H9 (cell line): ENCODE data around the gene ACBD6. TPM values are rescaled to one million over a fixed set of nuclear protein-coding genes. Genes with fewer than 3 reads are reported as not detected.

Source experiments
- DNase-seq: peaks from one replicate; pipeline ENCODE4 v3.0.0-alpha.2; 2017
- H2AFZ ChIP-seq: one replicate; pipeline ENCODE4 v1.6.1; 2013; ENCODE audit warnings: mild to moderate bottlenecking, low read length, control low read depth, moderate library complexity
- H2AK5ac ChIP-seq: 2 replicates; pipeline ENCODE4 v1.6.1; 2013; ENCODE audit warnings: low read length, control low read depth, mixed read lengths; ENCODE audit not compliant: insufficient read length
- H2BK120ac ChIP-seq: one replicate; pipeline ENCODE4 v1.6.1; 2013; ENCODE audit warnings: low read depth, mild to moderate bottlenecking, low read length, control low read depth, inconsistent platforms; ENCODE audit not compliant: poor library complexity, severe bottlenecking
- H2BK12ac ChIP-seq: 2 replicates; pipeline ENCODE4 v1.6.1; 2013; ENCODE audit warnings: low read length, control low read depth, mixed read lengths, low read depth; ENCODE audit not compliant: insufficient read length
- H2BK15ac ChIP-seq: 2 replicates; pipeline ENCODE4 v1.6.1; 2013; ENCODE audit warnings: low read depth, low read length, control low read depth
- H2BK20ac ChIP-seq: one replicate; pipeline ENCODE4 v1.6.1; 2013; ENCODE audit warnings: low read depth, mild to moderate bottlenecking, low read length, control low read depth, inconsistent platforms; ENCODE audit not compliant: poor library complexity, severe bottlenecking
- H2BK5ac ChIP-seq: 2 replicates; pipeline ENCODE4 v1.6.1; 2013; ENCODE audit warnings: low read length, control low read depth, mixed read lengths; ENCODE audit not compliant: insufficient read length
- H3K14ac ChIP-seq: 2 replicates; pipeline ENCODE4 v1.6.1; 2013; ENCODE audit warnings: low read length, control low read depth; ENCODE audit not compliant: insufficient read depth
- H3K18ac ChIP-seq: 2 replicates; pipeline ENCODE4 v1.6.1; 2013; ENCODE audit warnings: low read depth, mild to moderate bottlenecking, mixed read lengths, low read length, control low read depth; ENCODE audit not compliant: insufficient read length
- H3K23ac ChIP-seq: 2 replicates; pipeline ENCODE4 v1.6.1; 2013; ENCODE audit warnings: low read length, control low read depth, mixed read lengths, low read depth; ENCODE audit not compliant: insufficient read length
- H3K23me2 ChIP-seq: 2 replicates; pipeline ENCODE4 v1.6.1; 2013; ENCODE audit warnings: low read depth, mild to moderate bottlenecking, mixed read lengths, low read length, control low read depth; ENCODE audit not compliant: insufficient read length, poor library complexity, severe bottlenecking
- H3K27ac ChIP-seq: 2 replicates; pipeline ENCODE4 v1.5.1; 2013; ENCODE audit warnings: low read length, control low read depth, mixed read lengths, low read depth; ENCODE audit not compliant: insufficient read length
- H3K27me3 ChIP-seq: 2 replicates; pipeline ENCODE4 v1.6.1; 2013; ENCODE audit warnings: low read length, control low read depth, inconsistent platforms; ENCODE audit not compliant: insufficient read depth
- H3K4ac ChIP-seq: 2 replicates; pipeline ENCODE4 v1.6.1; 2013; ENCODE audit warnings: low read depth, mild to moderate bottlenecking, control low read depth, inconsistent platforms, low read length, moderate library complexity
- H3K4me1 ChIP-seq: 2 replicates; pipeline ENCODE4 v1.6.1; 2013; ENCODE audit warnings: low read length, control low read depth, inconsistent platforms; ENCODE audit not compliant: insufficient read depth
- H3K4me2 ChIP-seq: 2 replicates; pipeline ENCODE4 v1.6.1; 2013; ENCODE audit warnings: low read length, control low read depth, mixed read lengths; ENCODE audit not compliant: insufficient read length, insufficient read depth
- H3K56ac ChIP-seq: 2 replicates; pipeline ENCODE4 v1.6.1; 2013; ENCODE audit warnings: low read depth, mild to moderate bottlenecking, mixed read lengths, low read length, control low read depth; ENCODE audit not compliant: insufficient read length
- H3K79me1 ChIP-seq: 2 replicates; pipeline ENCODE4 v1.6.1; 2013; ENCODE audit warnings: low read depth, mild to moderate bottlenecking, moderate library complexity, low read length, control low read depth, inconsistent platforms; ENCODE audit not compliant: insufficient read depth, poor library complexity, severe bottlenecking
- H3K79me2 ChIP-seq: 2 replicates; pipeline ENCODE4 v1.6.1; 2013; ENCODE audit warnings: low read length, control low read depth, inconsistent platforms; ENCODE audit not compliant: insufficient read depth
- H3K9ac ChIP-seq: 2 replicates; pipeline ENCODE4 v1.6.1; 2013; ENCODE audit warnings: low read length, control low read depth, mixed read lengths; ENCODE audit not compliant: insufficient read length; ENCODE audit errors: extremely low read depth
- H3K9me3 ChIP-seq: one replicate; pipeline ENCODE4 v1.6.1; 2013; ENCODE audit warnings: low read depth, low read length, inconsistent platforms; ENCODE audit not compliant: control insufficient read depth
- H3T11ph ChIP-seq: one replicate; pipeline ENCODE4 v1.6.1; 2013; ENCODE audit warnings: mild to moderate bottlenecking, low read length, control low read depth, inconsistent platforms
- H4K20me1 ChIP-seq: one replicate; pipeline ENCODE4 v1.6.1; 2013; ENCODE audit not compliant: control insufficient read depth, insufficient read length, insufficient read depth
- H4K5ac ChIP-seq: 2 replicates; pipeline ENCODE4 v1.6.1; 2013; ENCODE audit warnings: low read depth, mild to moderate bottlenecking, mixed read lengths, low read length, control low read depth; ENCODE audit not compliant: insufficient read length
- H4K8ac ChIP-seq: replicated peaks from 2 replicates; pipeline ENCODE4 v1.6.1; 2013; ENCODE audit warnings: low read length, control low read depth, mixed read lengths, low read depth; ENCODE audit not compliant: insufficient read length
- H4K91ac ChIP-seq: 2 replicates; pipeline ENCODE4 v1.6.1; 2013; ENCODE audit warnings: low read depth, mild to moderate bottlenecking, moderate library complexity, mixed read lengths, low read length, control low read depth; ENCODE audit not compliant: insufficient read length
- H3K27ac Mint-ChIP-seq, 3 experiments: 2 replicates in 2 of 3; 3 replicates in 1 of 3; pipeline ENCODE4 v1.8.0; 2020 to 2021; ENCODE audit warnings: mixed read lengths in 3 of 3, mild to moderate bottlenecking in 1 of 3, moderate library complexity in 1 of 3
- H3K27me3 Mint-ChIP-seq: 2 replicates; pipeline ENCODE4 v1.8.0; 2021; ENCODE audit warnings: low read depth, mild to moderate bottlenecking, moderate library complexity, mixed read lengths
- H3K36me3 Mint-ChIP-seq, 3 experiments: 2 replicates in 2 of 3; 3 replicates in 1 of 3; pipeline ENCODE4 v1.8.0; 2020 to 2021; ENCODE audit warnings: low read depth in 3 of 3, mixed read lengths in 3 of 3; ENCODE audit not compliant: insufficient read depth in 1 of 3
- H3K4me1 Mint-ChIP-seq, 2 experiments: 2 replicates each; pipeline ENCODE4 v1.8.0; 2020; ENCODE audit warnings: mixed read lengths in 2 of 2
- H3K4me3 Mint-ChIP-seq, 2 experiments: 2 replicates in 1 of 2; 3 replicates in 1 of 2; pipeline ENCODE4 v1.8.0; 2020 to 2021; ENCODE audit warnings: mild to moderate bottlenecking in 2 of 2, mixed read lengths in 2 of 2, moderate library complexity in 1 of 2
- H3K9me3 Mint-ChIP-seq, 2 experiments: 2 replicates in 1 of 2; 3 replicates in 1 of 2; pipeline ENCODE4 v1.8.0; 2020; ENCODE audit warnings: mild to moderate bottlenecking in 2 of 2, mixed read lengths in 2 of 2, moderate library complexity in 1 of 2
- WGBS: extraction: QIAGEN DNeasy Blood & Tissue Kit; methylation state at CpG from one replicate; pipeline ENCODE4 v1.1.7; 2013; ENCODE audit warnings: missing lambda C conversion rate, low lambda C conversion rate, mixed read lengths; ENCODE audit not compliant: insufficient read length; ENCODE audit errors: extremely low coverage; 5-methylcytosine and 5-hydroxymethylcytosine counted together
- total RNA-seq: library from RNA; stranded (reverse); gene quantifications from 2 replicates; pipeline ENCODE4 v1.2.1, GENCODE V29; 2021
- TF ChIP-seq, protein P1 (sequence below): fragments of 200-600 bp; sonication (generic); conservative IDR thresholded peaks from 3 replicates; pipeline ENCODE4 v1.8.0; 2021; ENCODE audit warnings: antibody characterized with exemption, mild to moderate bottlenecking

The ACBD6 gene
- total RNA-seq, 1 experiment from 2014 or later: 51.4 TPM

DNA sequence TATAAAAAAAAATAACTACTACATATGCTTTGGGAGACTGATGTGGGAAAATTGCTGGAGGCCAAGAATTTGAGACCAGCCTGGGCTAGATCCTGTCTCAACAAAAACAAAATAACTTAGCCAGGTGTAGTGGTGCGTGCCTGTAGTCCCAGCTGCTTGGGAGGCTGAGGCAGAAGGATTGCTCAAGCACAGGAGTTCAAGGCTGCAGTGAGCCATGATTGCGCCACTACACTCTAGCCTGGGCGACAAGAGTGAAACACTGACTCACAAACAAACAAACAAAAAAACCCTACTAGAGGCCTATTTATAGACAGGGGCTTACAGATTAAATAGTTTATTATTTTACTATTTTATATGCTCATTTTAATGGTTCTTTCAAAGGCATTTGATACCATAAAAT is 192.3 kb downstream of the ACBD6 start:
- Histone ChIP-seq H3K79me2 (no peaks in the 10 kb centered on the region), H4K5ac (no peak overlapping the region), H4K20me1 (no peaks in the 10 kb centered on the region), H2AFZ (no peak overlapping the region), H3T11ph (no peak overlapping the region), H3K14ac (no peak overlapping the region), H4K8ac (no peak overlapping the region), H2BK5ac (no peak overlapping the region), H3K23me2 (no peaks in the 10 kb centered on the region), H3K56ac (no peak overlapping the region), H2BK15ac (no peak overlapping the region), H2BK20ac (no peak overlapping the region), H3K4me1 (peaks cover 2% of the 10 kb centered on the region; the same call in 1 of the 2 replicates), H3K18ac (no peak overlapping the region), H3K4ac (no peak overlapping the region), H2BK12ac (no peak overlapping the region), H2AK5ac (no peak overlapping the region), H3K79me1 (no peaks in the 10 kb centered on the region), H2BK120ac (no peak overlapping the region), H3K4me2 (no peak overlapping the region), H3K9me3 (no peaks in the 10 kb centered on the region), H3K27ac (no peak overlapping the region), H4K91ac (no peak overlapping the region), H3K9ac (no peak overlapping the region), H3K27me3 (no peaks in the 10 kb centered on the region), H3K23ac (no peak overlapping the region)
- WGBS: no CpG with 5 or more reads among the region's 3 CpGs
- Mint-ChIP-seq H3K27me3 (no peaks in the 10 kb centered on the region), H3K36me3 (peaks cover 0 to 2% (median 2%) of the 10 kb centered on the region in 3 experiments; a peak in 4 of 7 replicates), H3K4me3 (no peak overlapping the region), H3K4me1 (peaks cover 7 to 12% of the 10 kb centered on the region in 2 experiments), H3K27ac (no peak overlapping the region; a peak in 1 of 7 replicates), H3K9me3 (peaks cover 0 to 2% of the 10 kb centered on the region in 2 experiments; a peak in 2 of 5 replicates)
- TF ChIP-seq, protein P1, sequence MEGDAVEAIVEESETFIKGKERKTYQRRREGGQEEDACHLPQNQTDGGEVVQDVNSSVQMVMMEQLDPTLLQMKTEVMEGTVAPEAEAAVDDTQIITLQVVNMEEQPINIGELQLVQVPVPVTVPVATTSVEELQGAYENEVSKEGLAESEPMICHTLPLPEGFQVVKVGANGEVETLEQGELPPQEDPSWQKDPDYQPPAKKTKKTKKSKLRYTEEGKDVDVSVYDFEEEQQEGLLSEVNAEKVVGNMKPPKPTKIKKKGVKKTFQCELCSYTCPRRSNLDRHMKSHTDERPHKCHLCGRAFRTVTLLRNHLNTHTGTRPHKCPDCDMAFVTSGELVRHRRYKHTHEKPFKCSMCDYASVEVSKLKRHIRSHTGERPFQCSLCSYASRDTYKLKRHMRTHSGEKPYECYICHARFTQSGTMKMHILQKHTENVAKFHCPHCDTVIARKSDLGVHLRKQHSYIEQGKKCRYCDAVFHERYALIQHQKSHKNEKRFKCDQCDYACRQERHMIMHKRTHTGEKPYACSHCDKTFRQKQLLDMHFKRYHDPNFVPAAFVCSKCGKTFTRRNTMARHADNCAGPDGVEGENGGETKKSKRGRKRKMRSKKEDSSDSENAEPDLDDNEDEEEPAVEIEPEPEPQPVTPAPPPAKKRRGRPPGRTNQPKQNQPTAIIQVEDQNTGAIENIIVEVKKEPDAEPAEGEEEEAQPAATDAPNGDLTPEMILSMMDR: no peak
- no peak for DNase-seq
